Measurements from ENCODE around the gene ILF2.

Gene ILF2

GRCh38 chr1:153698020-153698922 is 27.5 kb upstream of the ILF2 start:
- no peak overlapping the region for H3K4me3 ChIP-seq (ENCODE audit: control insufficient read depth, low read depth, low read length)
- TF ChIP-seq CTCF (IDR thresholded peaks at IDR 0.05; ENCODE audit: control insufficient read depth, insufficient read depth, low read depth, low read length, missing control alignments), result no peak
- DNase-seq (ENCODE audit: low read depth), result no peak

- H3K4me3 ChIP-seq (ENCODE audit: control insufficient read depth, low read depth, low read length), result no peak overlapping the region
- DNase-seq (ENCODE audit: low read depth), result no peak
- TF ChIP-seq CTCF (IDR thresholded peaks at IDR 0.05; ENCODE audit: control insufficient read depth, insufficient read depth, low read depth, low read length, missing control alignments), result no peak
Observed at GRCh38 chr1:153697191-153698019, 26.6 kb upstream of the ILF2 start.

GRCh38 chr1:153696741-153697140 is 25.9 kb upstream of the ILF2 start:
- no peak for TF ChIP-seq CTCF (IDR thresholded peaks at IDR 0.05; ENCODE audit: control insufficient read depth, insufficient read depth, low read depth, low read length, missing control alignments)
- no peak for DNase-seq (ENCODE audit: low read depth)
- no peak overlapping the region for H3K4me3 ChIP-seq (ENCODE audit: control insufficient read depth, low read depth, low read length)

GRCh38 chr1:153693466-153693865 is 22.7 kb upstream of the ILF2 start:
- H3K4me3 ChIP-seq (ENCODE audit: control insufficient read depth, low read depth, low read length), result no peak overlapping the region
- TF ChIP-seq CTCF (IDR thresholded peaks at IDR 0.05; ENCODE audit: control insufficient read depth, insufficient read depth, low read depth, low read length, missing control alignments), result no peak
- no peak for DNase-seq (ENCODE audit: low read depth)

GRCh38 chr1:153688736-153689328 is 18.0 kb upstream of the ILF2 start:
- TF ChIP-seq CTCF (IDR thresholded peaks at IDR 0.05; ENCODE audit: control insufficient read depth, insufficient read depth, low read depth, low read length, missing control alignments), result no peak
- H3K4me3 ChIP-seq (ENCODE audit: control insufficient read depth, low read depth, low read length), result no peak overlapping the region
- no peak for DNase-seq (ENCODE audit: low read depth)

- no peak for DNase-seq (ENCODE audit: low read depth)
- no peak for TF ChIP-seq CTCF (IDR thresholded peaks at IDR 0.05; ENCODE audit: control insufficient read depth, insufficient read depth, low read depth, low read length, missing control alignments)
- H3K4me3 ChIP-seq (ENCODE audit: control insufficient read depth, low read depth, low read length), result no peak overlapping the region
Observed at GRCh38 chr1:153688276-153688675, 17.5 kb upstream of the ILF2 start.
